ENCODE data around the gene SCYL1.
"Not testable (repeated sequence)": the region's sequence is repeated elsewhere in the genome, so short reads cannot be mapped to it uniquely, and the experiment has no call there.

SCYL1 gene

GRCh38 chr11:65506290-65506771 lies 18.6 kb upstream of the SCYL1 start:
- no peak for DNase-seq

- DNase-seq: peak; percentile 97
Measured at GRCh38 chr11:65506772-65507505, 17.9 kb upstream of the SCYL1 start.

GRCh38 chr11:65512311-65512710 lies 12.6 kb upstream of the SCYL1 start:
- DNase-seq: not testable (repeated sequence)

- DNase-seq: no peak
Measured at GRCh38 chr11:65516135-65516968, 8.5 kb upstream of the SCYL1 start.

- DNase-seq: not testable (repeated sequence)
Measured at GRCh38 chr11:65518941-65519549, 5.8 kb upstream of the SCYL1 start.

- not testable (repeated sequence) for DNase-seq
Measured at GRCh38 chr11:65521777-65522521, 2.9 kb upstream of the SCYL1 start.

GRCh38 chr11:65522718-65523630 lies 1.9 kb upstream of the SCYL1 start:
- peak; percentile 97 for DNase-seq

GRCh38 chr11:65523631-65523968 lies 1.3 kb upstream of the SCYL1 start:
- not testable (repeated sequence) for DNase-seq

- no peak for DNase-seq
Measured at GRCh38 chr11:65524014-65524740, 706 bp upstream of the SCYL1 start.

- DNase-seq: no peak
Measured at GRCh38 chr11:65525546-65526480, 930 bp downstream of the SCYL1 start.

- no peak for DNase-seq
Measured at GRCh38 chr11:65526744-65527143, 1.9 kb downstream of the SCYL1 start.

GRCh38 chr11:65528819-65529350 lies 4.0 kb downstream of the SCYL1 start:
- no peak for DNase-seq

GRCh38 chr11:65529475-65530156 lies 4.7 kb downstream of the SCYL1 start:
- DNase-seq: no peak

GRCh38 chr11:65530157-65530496 lies 5.2 kb downstream of the SCYL1 start:
- no peak for DNase-seq

GRCh38 chr11:65532388-65533064 lies 7.6 kb downstream of the SCYL1 start:
- no peak for DNase-seq

GRCh38 chr11:65535102-65535501 lies 10.2 kb downstream of the SCYL1 start:
- no peak for DNase-seq

GRCh38 chr11:65536412-65537295 lies 11.8 kb downstream of the SCYL1 start:
- DNase-seq: no peak

- DNase-seq: no peak
Measured at GRCh38 chr11:65537296-65537597, 12.4 kb downstream of the SCYL1 start.
